ENCODE results near the gene TM9SF1. TPM values are rescaled to one million over a fixed set of nuclear protein-coding genes. Genes with fewer than 3 reads are reported as not detected.

Gene TM9SF1
- total and polyA plus RNA-seq, 2 of the 13 experiments (the other 11 are each of a cell fraction or from before 2014, with no cell fraction given) = 83.2 to 110 TPM

GRCh38 chr14:24215495-24216344 is 20.5 kb upstream of the TM9SF1 start, which contains the start of gene MDP1 (continued):
- TF ChIP-seq PRDM4 (CRISPR knock-in tag; IDR thresholded peaks at IDR 0.05; ENCODE audit: borderline replicate concordance) (peak; percentile 81; the same call in 1 of the 2 replicates), ZIK1 (CRISPR knock-in tag; IDR thresholded peaks at IDR 0.05; ENCODE audit: borderline replicate concordance, low read depth) (peak; percentile 99), KLF16 (CRISPR knock-in tag; IDR thresholded peaks at IDR 0.05) (peak; percentile 58 to 98; a peak in 2 of 4 replicates), ZSCAN29 (CRISPR knock-in tag; conservative IDR thresholded peaks at IDR 0.05) (peak; percentile 96; the same call in 1 of the 2 replicates), ZNF569 (CRISPR knock-in tag; IDR thresholded peaks at IDR 0.05; ENCODE audit: borderline replicate concordance) (peak; percentile 95), THAP7 (CRISPR knock-in tag; IDR thresholded peaks at IDR 0.05) (peak; percentile 93; the same call in 1 of the 2 replicates), TBL1XR1 (IDR thresholded peaks at IDR 0.05; ENCODE audit: borderline replicate concordance, low read length, partially characterized antibody) (peak; percentile 26), ZNF563 (CRISPR knock-in tag; IDR thresholded peaks at IDR 0.05) (peak; percentile 81; the same call in 1 of the 2 replicates), SP5 (CRISPR knock-in tag; IDR thresholded peaks at IDR 0.05; ENCODE audit: borderline replicate concordance, low read depth) (peak; percentile 85), SNAI1 (CRISPR knock-in tag; IDR thresholded peaks at IDR 0.05; ENCODE audit: borderline replicate concordance) (0 out of 2 replicates have a peak, but pooled peaks have one; percentile 80), GATAD2A (CRISPR knock-in tag; IDR thresholded peaks at IDR 0.05) (peak; percentile 96), FOXO1 (CRISPR knock-in tag; IDR thresholded peaks at IDR 0.05) (peak; percentile 87), ZNF775 (CRISPR knock-in tag; IDR thresholded peaks at IDR 0.05; ENCODE audit: borderline replicate concordance) (no peak; the same call in none of the 2 replicates), ISX (CRISPR knock-in tag; conservative IDR thresholded peaks at IDR 0.05) (no peak; the same call in 1 of the 2 replicates), KLF6 (CRISPR knock-in tag; IDR thresholded peaks at IDR 0.05) (peak; percentile 98), ZNF567 (CRISPR knock-in tag; IDR thresholded peaks at IDR 0.05; ENCODE audit: borderline replicate concordance) (peak; percentile 100), AHR (CRISPR knock-in tag; IDR thresholded peaks at IDR 0.05) (peak; percentile 99), FOSL1 (CRISPR knock-in tag; IDR thresholded peaks at IDR 0.05; ENCODE audit: borderline replicate concordance) (peak; percentile 59; the same call in 1 of the 2 replicates), ZNF20 (CRISPR knock-in tag; IDR thresholded peaks at IDR 0.05) (no peak), NFIC (IDR thresholded peaks at IDR 0.05; ENCODE audit: low read length) (no peak), ZKSCAN1 (IDR thresholded peaks at IDR 0.05; ENCODE audit: low read length) (no peak), ZSCAN20 (CRISPR knock-in tag; IDR thresholded peaks at IDR 0.05; ENCODE audit: borderline replicate concordance) (peak; percentile 87), ZNF44 (CRISPR knock-in tag; IDR thresholded peaks at IDR 0.05) (no peak), CCDC6 (CRISPR knock-in tag; IDR thresholded peaks at IDR 0.05) (no peak), RBFOX2 (IDR thresholded peaks at IDR 0.05; ENCODE audit: low read depth, low read length) (peak; percentile 95), NFIB (CRISPR knock-in tag; IDR thresholded peaks at IDR 0.05; ENCODE audit: borderline replicate concordance) (no peak), SPEN (CRISPR knock-in tag; IDR thresholded peaks at IDR 0.05; ENCODE audit: low read depth) (peak; percentile 100), ZNF501 (CRISPR knock-in tag; IDR thresholded peaks at IDR 0.05) (peak; percentile 99), POLR2G (IDR thresholded peaks at IDR 0.05; ENCODE audit: low read depth, low read length) (peak; percentile 100)
